Lower leg skin (tissue), 4 donors: ENCODE results near the gene CXCL14. TPM values are rescaled to one million over a fixed set of nuclear protein-coding genes. Genes with fewer than 3 reads are reported as not detected.

Experiments used
- DNase-seq, 2 donors: peaks; one replicate each; pipeline ENCODE4 v3.0.0-alpha.2; 2019; ENCODE audit warnings: low spot score in 2 of 2
- H3K4me3 ChIP-seq: fragments of 200-600 bp; sonication (generic); 2 replicates; pipeline ENCODE4 v1.5.1; 2017; ENCODE audit warnings: mild to moderate bottlenecking, low read depth; ENCODE audit not compliant: poor library complexity, severe bottlenecking
- CTCF ChIP-seq, 3 donors: fragments of 450-650 bp; IDR thresholded peaks; one replicate each; pipeline ENCODE4 v1.5.1; 2016; ENCODE audit warnings: antibody characterized with exemption in 3 of 3, mild to moderate bottlenecking in 3 of 3, moderate library complexity in 2 of 3
- POLR2A ChIP-seq, 2 donors: fragments of 450-650 bp; IDR thresholded peaks; one replicate each; pipeline ENCODE4 v1.6.1; 2016 to 2017; ENCODE audit warnings: antibody characterized with exemption in 2 of 2, mild to moderate bottlenecking in 1 of 2, moderate library complexity in 1 of 2
- WGBS, 2 donors: methylation state at CpG; one replicate each; pipeline ENCODE4 v1.1.5; 2018; 5-methylcytosine and 5-hydroxymethylcytosine counted together
- intact Hi-C: fragments of 100-400 bp; cut with DNase I; formaldehyde crosslinking; loops from one replicate; pipeline ENCODE4 v1.15.0; 2023; ENCODE audit warnings: low total_unique reads
- total RNA-seq, 4 donors: library from RNA; depleted of rRNA; stranded (reverse); fragments of >200 nt; gene quantifications; one replicate each; pipeline ENCODE4 v1.1.0, GENCODE V29; 2016

CXCL14 gene
- total RNA-seq, 4 donors from 2014 or later, result 157 to 344 (median 251) TPM

GRCh38 chr5:135596788-135597187 is 18.0 kb upstream of the CXCL14 start:
- intact Hi-C loops, result no loop called here
- 55 to 61% methylated on average over 3 of the region's 3 CpGs for WGBS, 2 donors
- peak; percentile 3 to 11 for DNase-seq
- H3K4me3 ChIP-seq, result no peak overlapping the region
- TF ChIP-seq POLR2A (IDR thresholded peaks at IDR 0.05) (no peak), CTCF (IDR thresholded peaks at IDR 0.05) (no peak)

- H3K4me3 ChIP-seq, result no peak overlapping the region
- WGBS, 2 donors, result 55 to 60% methylated on average over 5 of the region's 5 CpGs
- intact Hi-C loops, result no loop called here
- peak in 1 of 2 donors; percentile 62 for DNase-seq
- TF ChIP-seq CTCF (IDR thresholded peaks at IDR 0.05) (no peak), POLR2A (IDR thresholded peaks at IDR 0.05) (no peak)
These were observed 17.5 kb upstream of the CXCL14 start for GRCh38 chr5:135596157-135596763.

- no peak for TF ChIP-seq POLR2A (IDR thresholded peaks at IDR 0.05)
- TF ChIP-seq CTCF (IDR thresholded peaks at IDR 0.05), result no peak
- intact Hi-C loops, result no loop called here
- peak in 1 of 2 donors; percentile 68 for DNase-seq
- WGBS, 2 donors, result 75 to 88% methylated on average over 2 of the region's 2 CpGs
- no peak overlapping the region for H3K4me3 ChIP-seq
These were observed 15.7 kb upstream of the CXCL14 start for GRCh38 chr5:135594416-135594960.

- DNase-seq, result peak in 1 of 2 donors; percentile 28
- H3K4me3 ChIP-seq, result no peak overlapping the region
- TF ChIP-seq CTCF (IDR thresholded peaks at IDR 0.05) (no peak), POLR2A (IDR thresholded peaks at IDR 0.05) (no peak)
- intact Hi-C loops, result no loop called here
- 72 to 75% methylated on average over 2 of the region's 2 CpGs for WGBS, 2 donors
These were observed 15.1 kb upstream of the CXCL14 start for GRCh38 chr5:135593886-135594285.

GRCh38 chr5:135593141-135593540 is 14.3 kb upstream of the CXCL14 start:
- no peak overlapping the region for H3K4me3 ChIP-seq
- intact Hi-C loops, result no loop called here
- TF ChIP-seq CTCF (IDR thresholded peaks at IDR 0.05), result no peak
- no peak for TF ChIP-seq POLR2A (IDR thresholded peaks at IDR 0.05)
- WGBS, 2 donors, result 78 to 84% methylated on average over 3 of the region's 3 CpGs
- peak in 1 of 2 donors; percentile 42 for DNase-seq
